Activated naive CD4-positive, alpha-beta T cell treated with anti-CD3 and anti-CD28 coated beads, Interleukin-2, amount 50 U/mL, for 24 hours (primary cell): ENCODE data around the gene TLE2.
A peak's percentile ranks its signal among the peaks of the same experiment; 100 is the strongest.

Experiments used
- H3K27ac Mint-ChIP-seq: one replicate; pipeline ENCODE4 v1.8.0; 2021; ENCODE audit warnings: mild to moderate bottlenecking, mixed read lengths
- H3K27me3 Mint-ChIP-seq: one replicate; pipeline ENCODE4 v1.8.0; 2021; ENCODE audit warnings: mixed read lengths
- H3K36me3 Mint-ChIP-seq: one replicate; pipeline ENCODE4 v1.8.0; 2021; ENCODE audit warnings: mixed read lengths
- H3K4me1 Mint-ChIP-seq: one replicate; pipeline ENCODE4 v1.8.0; 2021; ENCODE audit warnings: mixed read lengths
- H3K4me3 Mint-ChIP-seq: one replicate; pipeline ENCODE4 v1.8.0; 2021; ENCODE audit warnings: mild to moderate bottlenecking, mixed read lengths
- H3K9me3 Mint-ChIP-seq: one replicate; pipeline ENCODE4 v1.8.0; 2021; ENCODE audit warnings: mixed read lengths

TLE2 gene

GRCh38 chr19:3029065-3029923, at the start of gene TLE2:
Gene TLE2 (minus strand): TSS chr19:3029280. CDS start chr19:3028904, 376 bp downstream.
- Mint-ChIP-seq H3K9me3 (no peaks in the 10 kb centered on the region), H3K27me3 (no peaks in the 10 kb centered on the region), H3K27ac (no peak within 1 kb of the TSS), H3K4me3 (peak within 1 kb of the TSS; percentile 61), H3K4me1 (peaks cover 31% of the 10 kb centered on the region), H3K36me3 (no peaks in the 10 kb centered on the region)

- peak overlapping the region; percentile 42 for H3K4me3 Mint-ChIP-seq
- H3K4me1 Mint-ChIP-seq, result peaks cover 5% of the 10 kb centered on the region
- H3K9me3 Mint-ChIP-seq, result no peaks in the 10 kb centered on the region
- H3K27ac Mint-ChIP-seq, result peak overlapping the region; percentile 59
- H3K36me3 Mint-ChIP-seq, result no peaks in the 10 kb centered on the region
- H3K27me3 Mint-ChIP-seq, result no peaks in the 10 kb centered on the region
These were observed 46.7 kb upstream of the TLE2 start for GRCh38 chr19:3075605-3076431.

- Mint-ChIP-seq H3K27ac (no peak overlapping the region), H3K4me1 (peaks cover 5% of the 10 kb centered on the region), H3K9me3 (no peaks in the 10 kb centered on the region), H3K27me3 (no peaks in the 10 kb centered on the region), H3K36me3 (no peaks in the 10 kb centered on the region), H3K4me3 (no peak overlapping the region)
These were observed 45.0 kb upstream of the TLE2 start for GRCh38 chr19:3073931-3074595.

- H3K4me1 Mint-ChIP-seq, result peaks cover 5% of the 10 kb centered on the region
- no peaks in the 10 kb centered on the region for H3K9me3 Mint-ChIP-seq
- no peak overlapping the region for H3K27ac Mint-ChIP-seq
- no peak overlapping the region for H3K4me3 Mint-ChIP-seq
- no peaks in the 10 kb centered on the region for H3K27me3 Mint-ChIP-seq
- no peaks in the 10 kb centered on the region for H3K36me3 Mint-ChIP-seq
These were observed 44.1 kb upstream of the TLE2 start for GRCh38 chr19:3073159-3073563.

GRCh38 chr19:3071768-3072167, 42.7 kb upstream of the TLE2 start:
- Mint-ChIP-seq H3K27me3 (no peaks in the 10 kb centered on the region), H3K36me3 (no peaks in the 10 kb centered on the region), H3K4me3 (no peak overlapping the region), H3K9me3 (no peaks in the 10 kb centered on the region), H3K4me1 (peaks cover 5% of the 10 kb centered on the region), H3K27ac (no peak overlapping the region)

- Mint-ChIP-seq H3K4me3 (no peak overlapping the region), H3K9me3 (no peaks in the 10 kb centered on the region), H3K4me1 (peaks cover 10% of the 10 kb centered on the region), H3K36me3 (no peaks in the 10 kb centered on the region), H3K27ac (no peak overlapping the region), H3K27me3 (no peaks in the 10 kb centered on the region)
These were observed 39.0 kb upstream of the TLE2 start for GRCh38 chr19:3068071-3068470.

- peaks cover 14% of the 10 kb centered on the region for H3K4me1 Mint-ChIP-seq
- H3K9me3 Mint-ChIP-seq, result no peaks in the 10 kb centered on the region
- no peaks in the 10 kb centered on the region for H3K27me3 Mint-ChIP-seq
- peak overlapping the region; percentile 37 for H3K27ac Mint-ChIP-seq
- no peaks in the 10 kb centered on the region for H3K36me3 Mint-ChIP-seq
- no peak overlapping the region for H3K4me3 Mint-ChIP-seq
These were observed 38.5 kb upstream of the TLE2 start for GRCh38 chr19:3067563-3067962.

GRCh38 chr19:3066482-3067049, 37.5 kb upstream of the TLE2 start:
- H3K27ac Mint-ChIP-seq, result peak overlapping the region; percentile 23
- no peaks in the 10 kb centered on the region for H3K9me3 Mint-ChIP-seq
- peaks cover 14% of the 10 kb centered on the region for H3K4me1 Mint-ChIP-seq
- H3K36me3 Mint-ChIP-seq, result no peaks in the 10 kb centered on the region
- no peak overlapping the region for H3K4me3 Mint-ChIP-seq
- no peaks in the 10 kb centered on the region for H3K27me3 Mint-ChIP-seq

GRCh38 chr19:3065675-3066357, 36.7 kb upstream of the TLE2 start:
- peaks cover 16% of the 10 kb centered on the region for H3K4me1 Mint-ChIP-seq

GRCh38 chr19:3064011-3064330, 34.9 kb upstream of the TLE2 start:
- H3K4me3 Mint-ChIP-seq, result peak overlapping the region; percentile 91
- no peaks in the 10 kb centered on the region for H3K9me3 Mint-ChIP-seq
- no peaks in the 10 kb centered on the region for H3K27me3 Mint-ChIP-seq

More at GRCh38 chr19:3065675-3066357, 36.7 kb upstream of the TLE2 start:
- no peaks in the 10 kb centered on the region for H3K9me3 Mint-ChIP-seq
- no peaks in the 10 kb centered on the region for H3K36me3 Mint-ChIP-seq
- no peaks in the 10 kb centered on the region for H3K27me3 Mint-ChIP-seq
- no peak overlapping the region for H3K4me3 Mint-ChIP-seq
- H3K27ac Mint-ChIP-seq, result peak overlapping the region; percentile 62

GRCh38 chr19:3062165-3063105, 33.4 kb upstream of the TLE2 start, which contains the start of gene TLE5:
Gene TLE5 (minus strand): TSS chr19:3062495. CDS start chr19:3062200, 295 bp downstream.
- Mint-ChIP-seq H3K4me3 (peak within 1 kb of the TSS; percentile 91), H3K27ac (peak within 1 kb of the TSS; percentile 97), H3K36me3 (no peaks in the 10 kb centered on the region), H3K9me3 (no peaks in the 10 kb centered on the region), H3K4me1 (peaks cover 43% of the 10 kb centered on the region), H3K27me3 (no peaks in the 10 kb centered on the region)

More at GRCh38 chr19:3064011-3064330, 34.9 kb upstream of the TLE2 start:
- H3K27ac Mint-ChIP-seq, result peak overlapping the region; percentile 76
- H3K36me3 Mint-ChIP-seq, result no peaks in the 10 kb centered on the region
- peaks cover 28% of the 10 kb centered on the region for H3K4me1 Mint-ChIP-seq

GRCh38 chr19:3061182-3062161, 32.4 kb upstream of the TLE2 start:
- Mint-ChIP-seq H3K27ac (peak overlapping the region; percentile 65), H3K36me3 (peaks cover 3% of the 10 kb centered on the region), H3K27me3 (no peaks in the 10 kb centered on the region), H3K4me3 (peak overlapping the region; percentile 87), H3K4me1 (peaks cover 48% of the 10 kb centered on the region), H3K9me3 (no peaks in the 10 kb centered on the region)

GRCh38 chr19:3060857-3061181, 31.7 kb upstream of the TLE2 start:
- no peaks in the 10 kb centered on the region for H3K27me3 Mint-ChIP-seq
- no peaks in the 10 kb centered on the region for H3K9me3 Mint-ChIP-seq
- peak overlapping the region; percentile 87 for H3K4me3 Mint-ChIP-seq
- H3K36me3 Mint-ChIP-seq, result peaks cover 3% of the 10 kb centered on the region
- peaks cover 47% of the 10 kb centered on the region for H3K4me1 Mint-ChIP-seq
- H3K27ac Mint-ChIP-seq, result peak overlapping the region; percentile 77
